Astrocyte (in vitro differentiated cells and primary cell): ENCODE data around the gene WDCP.

Experiments used
- EZH2 ChIP-seq: IDR thresholded peaks from 2 replicates; pipeline ENCODE4 v1.6.1; 2012; ENCODE audit warnings: mild to moderate bottlenecking, low read length, inconsistent platforms; ENCODE audit not compliant: insufficient read depth
- TF ChIP-seq, protein P1 (sequence below): IDR thresholded peaks from 2 replicates; pipeline ENCODE4 v1.5.1; 2011; ENCODE audit warnings: low read depth, mild to moderate bottlenecking, inconsistent platforms, low read length, moderate library complexity; ENCODE audit not compliant: insufficient read depth

DNA sequence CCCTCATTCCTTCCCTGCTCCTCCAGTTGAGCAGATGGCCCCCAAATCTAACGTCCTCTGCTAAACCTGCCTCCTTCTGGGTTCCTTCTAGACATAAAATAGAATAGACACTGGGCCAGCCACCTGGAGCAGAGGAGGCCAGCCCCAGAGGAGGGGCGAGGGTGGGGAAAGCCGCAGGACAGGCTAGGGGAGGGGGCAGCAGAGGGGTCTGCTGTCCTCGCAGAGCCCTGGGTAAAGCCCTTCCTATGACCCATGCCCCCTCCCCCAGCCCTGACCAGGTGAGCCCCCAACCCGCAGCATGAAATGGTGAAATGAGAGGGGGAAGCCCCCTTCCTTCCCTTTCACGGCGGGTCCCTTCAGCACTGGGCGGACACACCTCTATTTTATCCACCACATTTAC, 29.5 kb downstream of the WDCP start:
- TF ChIP-seq, protein P1, sequence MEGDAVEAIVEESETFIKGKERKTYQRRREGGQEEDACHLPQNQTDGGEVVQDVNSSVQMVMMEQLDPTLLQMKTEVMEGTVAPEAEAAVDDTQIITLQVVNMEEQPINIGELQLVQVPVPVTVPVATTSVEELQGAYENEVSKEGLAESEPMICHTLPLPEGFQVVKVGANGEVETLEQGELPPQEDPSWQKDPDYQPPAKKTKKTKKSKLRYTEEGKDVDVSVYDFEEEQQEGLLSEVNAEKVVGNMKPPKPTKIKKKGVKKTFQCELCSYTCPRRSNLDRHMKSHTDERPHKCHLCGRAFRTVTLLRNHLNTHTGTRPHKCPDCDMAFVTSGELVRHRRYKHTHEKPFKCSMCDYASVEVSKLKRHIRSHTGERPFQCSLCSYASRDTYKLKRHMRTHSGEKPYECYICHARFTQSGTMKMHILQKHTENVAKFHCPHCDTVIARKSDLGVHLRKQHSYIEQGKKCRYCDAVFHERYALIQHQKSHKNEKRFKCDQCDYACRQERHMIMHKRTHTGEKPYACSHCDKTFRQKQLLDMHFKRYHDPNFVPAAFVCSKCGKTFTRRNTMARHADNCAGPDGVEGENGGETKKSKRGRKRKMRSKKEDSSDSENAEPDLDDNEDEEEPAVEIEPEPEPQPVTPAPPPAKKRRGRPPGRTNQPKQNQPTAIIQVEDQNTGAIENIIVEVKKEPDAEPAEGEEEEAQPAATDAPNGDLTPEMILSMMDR = no peak
- TF ChIP-seq EZH2 = no peak
